ENCODE results near the gene TBC1D22A.
A peak's percentile ranks its signal among the peaks of the same experiment; 100 is the strongest.

TBC1D22A gene

GRCh38 chr22:46914916-46915894 is 152.8 kb downstream of the TBC1D22A start:
- no peak for DNase-seq

GRCh38 chr22:46915950-46916730 is 153.7 kb downstream of the TBC1D22A start:
- no peak for DNase-seq

- DNase-seq: no peak
Observed at GRCh38 chr22:46916886-46917770, 154.7 kb downstream of the TBC1D22A start.

GRCh38 chr22:46917771-46918101 is 155.3 kb downstream of the TBC1D22A start:
- DNase-seq: no peak

GRCh38 chr22:46918197-46918596 is 155.7 kb downstream of the TBC1D22A start:
- DNase-seq: no peak

GRCh38 chr22:46922037-46922436 is 159.6 kb downstream of the TBC1D22A start:
- DNase-seq: no peak

- DNase-seq: no peak
Observed at GRCh38 chr22:46923394-46923793, 160.9 kb downstream of the TBC1D22A start.

GRCh38 chr22:46925818-46926217 is 163.4 kb downstream of the TBC1D22A start:
- no peak for DNase-seq

- DNase-seq: no peak
Observed at GRCh38 chr22:46929046-46929709, 166.7 kb downstream of the TBC1D22A start.

- DNase-seq: no peak
Observed at GRCh38 chr22:46929710-46930204, 167.3 kb downstream of the TBC1D22A start.

- no peak for DNase-seq
Observed at GRCh38 chr22:46931414-46931813, 169.0 kb downstream of the TBC1D22A start.

- DNase-seq: no peak
Observed at GRCh38 chr22:46931881-46932280, 169.4 kb downstream of the TBC1D22A start.

GRCh38 chr22:46933040-46933930 is 170.8 kb downstream of the TBC1D22A start:
- DNase-seq: peak; percentile 43

- no peak for DNase-seq
Observed at GRCh38 chr22:46934172-46934745, 171.8 kb downstream of the TBC1D22A start.

GRCh38 chr22:46934746-46935491 is 172.5 kb downstream of the TBC1D22A start:
- DNase-seq: peak; percentile 79

GRCh38 chr22:46935506-46936377 is 173.3 kb downstream of the TBC1D22A start:
- peak; percentile 55 for DNase-seq

GRCh38 chr22:46936378-46936903 is 174.0 kb downstream of the TBC1D22A start:
- DNase-seq: no peak

- no peak for DNase-seq
Observed at GRCh38 chr22:46937185-46937584, 174.7 kb downstream of the TBC1D22A start.

- DNase-seq: no peak
Observed at GRCh38 chr22:46937939-46938338, 175.5 kb downstream of the TBC1D22A start.
